Activated T-cell treated with anti-CD3 and anti-CD28 coated beads for 48 hours (primary cell): ENCODE results near the gene RPP30.

ENCODE experiments used
- DNase-seq: peaks from one replicate; pipeline ENCODE4 v3.0.0-alpha.2; 2020; ENCODE audit warnings: low read depth

RPP30 gene

DNA sequence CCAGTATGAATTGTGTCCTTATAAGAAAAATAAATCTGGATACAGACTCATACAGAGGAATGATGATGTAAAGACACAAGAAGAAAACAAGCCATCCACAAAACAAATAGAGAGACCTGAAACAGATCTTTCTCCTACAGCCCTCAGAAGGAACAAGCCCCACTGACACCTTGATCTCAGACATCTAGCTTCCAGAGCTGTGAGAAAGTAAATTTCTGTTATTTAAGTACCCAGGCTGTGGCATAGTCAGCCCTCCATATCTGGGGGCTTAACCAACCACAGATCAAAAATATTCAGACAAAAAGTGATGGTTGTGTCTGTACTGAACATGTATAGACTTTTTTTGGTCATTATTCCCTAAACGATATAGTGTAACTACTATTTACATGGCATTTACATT lies 73.0 kb downstream of the RPP30 start:
- no peak for DNase-seq

DNA sequence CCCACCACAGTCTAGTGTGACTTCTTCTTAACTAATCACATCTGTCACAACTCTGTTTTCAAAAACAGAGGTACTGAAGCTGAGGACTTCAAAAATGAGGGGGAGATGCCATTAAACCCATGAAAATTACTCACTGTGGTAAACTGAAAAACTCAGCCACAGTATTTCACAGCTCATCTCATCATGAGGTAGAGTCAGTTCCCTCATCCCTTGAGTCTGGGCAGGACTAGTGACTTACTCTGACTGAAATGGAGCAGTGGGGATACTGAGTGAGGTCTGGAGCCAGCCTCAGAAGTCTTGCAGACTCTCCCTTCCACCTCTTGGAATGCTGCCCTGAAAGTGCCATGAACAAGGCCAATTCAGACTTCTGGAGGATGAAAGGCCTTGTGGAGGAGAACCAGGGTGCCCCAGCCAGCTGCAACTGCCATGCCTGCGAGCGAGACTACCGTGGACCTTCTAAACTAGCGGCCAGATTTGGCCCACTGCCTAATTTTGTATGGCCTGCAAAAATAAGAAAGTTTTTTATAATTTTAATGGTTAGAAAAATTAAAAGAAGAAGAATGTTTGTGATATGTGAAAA lies 73.8 kb downstream of the RPP30 start:
- DNase-seq = no peak

DNA sequence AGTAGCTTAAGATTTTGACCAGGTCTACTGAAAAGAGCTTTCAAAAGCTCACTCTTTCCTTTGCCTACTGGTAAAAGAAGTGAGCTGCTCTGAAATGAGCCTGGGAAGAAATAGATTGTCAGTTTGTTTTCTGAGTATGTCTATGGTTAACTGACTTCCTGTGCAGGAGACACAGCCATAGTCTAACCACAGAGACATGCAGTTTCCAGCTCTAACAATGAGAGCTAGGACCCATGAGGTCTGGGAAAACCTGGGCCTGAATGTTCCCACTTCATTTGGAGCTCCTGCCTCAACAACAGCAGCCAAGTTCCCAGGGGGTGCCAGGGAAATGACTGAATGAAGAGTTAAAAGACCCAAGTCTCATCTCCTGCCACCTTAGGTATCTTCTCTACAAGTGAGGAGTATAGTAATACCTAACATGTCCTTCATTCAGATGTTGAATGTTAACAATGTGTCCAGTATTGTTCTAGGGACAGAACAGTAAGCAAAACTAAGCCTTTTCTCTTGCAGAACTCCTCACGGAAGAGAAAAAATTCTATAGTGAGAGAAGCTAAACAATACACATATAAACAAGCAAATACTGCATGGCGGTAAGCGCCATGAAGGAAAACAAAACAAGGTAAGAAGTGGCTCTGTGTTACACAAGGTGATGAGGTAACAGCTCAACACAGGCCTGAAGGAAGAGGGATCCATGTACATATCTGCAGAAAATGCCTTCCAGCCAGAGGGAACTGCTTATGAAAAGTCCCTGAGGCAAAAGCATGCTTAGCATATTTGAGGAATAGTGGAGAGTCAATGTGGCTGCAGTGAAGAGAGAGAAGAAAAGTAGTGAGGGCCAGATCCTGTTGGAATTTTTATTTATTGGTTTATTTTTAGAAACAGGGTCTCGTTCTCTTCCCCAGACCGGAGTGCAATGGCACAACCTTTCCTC lies 75.5 kb downstream of the RPP30 start:
- no peak for DNase-seq
